ENCODE measurements around the gene PXDC1. TPM values are rescaled to one million over a fixed set of nuclear protein-coding genes. Genes with fewer than 3 reads are reported as not detected.
"Not testable (repeated sequence)": the region's sequence is repeated elsewhere in the genome, so short reads cannot be mapped to it uniquely, and the experiment has no call there.

PXDC1 gene
- total RNA-seq, 1 experiment from 2014 or later: 36.2 TPM

GRCh38 chr6:3758842-3759144, 7.3 kb upstream of the PXDC1 start:
- no peak overlapping the region for H3K27ac ChIP-seq (ENCODE audit: low read length)
- no peak overlapping the region for H3K4me3 ChIP-seq (ENCODE audit: low read depth in 2 of 2, low read length in 2 of 2)
- H3K9me3 ChIP-seq (ENCODE audit: control insufficient read depth, insufficient read depth, low read depth, low read length): no peaks in the 10 kb centered on the region
- ChIA-PET POLR2A (interaction anchor here (1.4 kb wide), 1 partner anchor 9 kb away, joined by 3 read pairs; no protein-coding TSS in a partner anchor), CTCF (no interaction called here)
- no peaks in the 10 kb centered on the region for H3K36me3 ChIP-seq (ENCODE audit: control insufficient read depth, insufficient read depth, low read length)
- DNase-seq (ENCODE audit: low read depth, low spot score): no peak
- intact Hi-C loops (cut with micrococcal nuclease; ENCODE audit: unreplicated experiment): no loop called here
- in situ Hi-C loops (cut with HindIII; ENCODE audit: low pct_unique_long_range_greater_than_20kb, low sequenced_read_pairs): no loop called here
- no peaks in the 10 kb centered on the region for H3K4me1 ChIP-seq (ENCODE audit: control insufficient read depth, insufficient read depth, low read length)
- no peak for TF ChIP-seq POLR2AphosphoS5 (IDR thresholded peaks at IDR 0.05; ENCODE audit: low read depth, low read length)
- no peak for TF ChIP-seq CTCF (IDR thresholded peaks at IDR 0.05)
- no peak for TF ChIP-seq REST (IDR thresholded peaks at IDR 0.05; ENCODE audit: insufficient read depth in 1 of 2, low read depth in 2 of 2, low read length in 1 of 2)
- TF ChIP-seq TCF7L2 (IDR thresholded peaks at IDR 0.05; ENCODE audit: low read depth, low read length): no peak
- no peak for TF ChIP-seq SIN3A (IDR thresholded peaks at IDR 0.05; ENCODE audit: borderline replicate concordance, insufficient read depth, low read depth, low read length)
- no TSS peak for BruUV-seq (replicated peaks)
- no peaks in the 10 kb centered on the region for H3K27me3 ChIP-seq (ENCODE audit: control insufficient read depth, insufficient read depth, low read length)
- no peak for ATAC-seq

- POLR2A ChIA-PET: interaction anchor here (0.6 kb wide), 1 partner anchor 905 kb away, joined by 3 read pairs; no protein-coding TSS in a partner anchor
- H3K4me3 ChIP-seq (ENCODE audit: low read depth in 2 of 2, low read length in 2 of 2); H3K27me3 ChIP-seq (ENCODE audit: control insufficient read depth, insufficient read depth, low read length); H3K4me1 ChIP-seq (ENCODE audit: control insufficient read depth, insufficient read depth, low read length); H3K9me3 ChIP-seq (ENCODE audit: control insufficient read depth, insufficient read depth, low read depth, low read length); CTCF ChIA-PET; H3K27ac ChIP-seq (ENCODE audit: low read length); BruUV-seq (replicated peaks); intact Hi-C loops (cut with micrococcal nuclease; ENCODE audit: unreplicated experiment); H3K36me3 ChIP-seq (ENCODE audit: control insufficient read depth, insufficient read depth, low read length); in situ Hi-C loops (cut with HindIII; ENCODE audit: low pct_unique_long_range_greater_than_20kb, low sequenced_read_pairs); DNase-seq (ENCODE audit: low read depth, low spot score); ATAC-seq: not testable (repeated sequence)
These were observed 6.7 kb upstream of the PXDC1 start for GRCh38 chr6:3757998-3758841.

- no peak for TF ChIP-seq SIN3A (IDR thresholded peaks at IDR 0.05; ENCODE audit: borderline replicate concordance, insufficient read depth, low read depth, low read length)
- CTCF ChIA-PET: no interaction called here
These were observed 5.7 kb upstream of the PXDC1 start for GRCh38 chr6:3757241-3757641.

More at GRCh38 chr6:3757241-3757641, 5.7 kb upstream of the PXDC1 start:
- Histone ChIP-seq H3K4me3 (ENCODE audit: low read depth in 2 of 2, low read length in 2 of 2) (no peak overlapping the region), H3K27me3 (ENCODE audit: control insufficient read depth, insufficient read depth, low read length) (no peaks in the 10 kb centered on the region), H3K4me1 (ENCODE audit: control insufficient read depth, insufficient read depth, low read length) (peaks cover 4% of the 10 kb centered on the region; the same call in 1 of the 2 replicates), H3K27ac (ENCODE audit: low read length) (no peak overlapping the region), H3K9me3 (ENCODE audit: control insufficient read depth, insufficient read depth, low read depth, low read length) (no peaks in the 10 kb centered on the region), H3K36me3 (ENCODE audit: control insufficient read depth, insufficient read depth, low read length) (no peaks in the 10 kb centered on the region)
- no peak for ATAC-seq
- POLR2A ChIA-PET: no interaction called here
- BruUV-seq (replicated peaks): no TSS peak
- DNase-seq (ENCODE audit: low read depth, low spot score): no peak
- intact Hi-C loops (cut with micrococcal nuclease; ENCODE audit: unreplicated experiment): no loop called here
- in situ Hi-C loops (cut with HindIII; ENCODE audit: low pct_unique_long_range_greater_than_20kb, low sequenced_read_pairs): no loop called here

Data from Panc1 (cell line).